Gastrocnemius medialis (tissue), 4 donors: ENCODE measurements around the gene GHDC. TPM values are rescaled to one million over a fixed set of nuclear protein-coding genes. Genes with fewer than 3 reads are reported as not detected.
"Not testable (repeated sequence)": the region's sequence is repeated elsewhere in the genome, so short reads cannot be mapped to it uniquely, and the experiment has no call there.

Experiments
- ATAC-seq, 2 donors: fragments of 150-250 bp; one replicate each; pipeline ENCODE4 v1.9.1; 2016
- DNase-seq, 2 donors: peaks; one replicate each; pipeline ENCODE4 v3.0.0-alpha.2; 2019
- H3K27ac ChIP-seq, 4 donors: fragments of 200-600 bp; sonication (generic); 1 replicate in 1 of 4; 2 replicates in 3 of 4; pipeline ENCODE4 v1.5.1; 2016 to 2018; ENCODE audit warnings: mild to moderate bottlenecking in 2 of 4, moderate library complexity in 1 of 4
- H3K27me3 ChIP-seq, 3 donors: fragments of 200-600 bp; sonication (generic) in 2 of 3; 1 replicate in 1 of 3; 2 replicates in 2 of 3; pipeline versions ENCODE4 v1.5.1 to v1.6.0; 2016 to 2019; ENCODE audit warnings: mild to moderate bottlenecking in 1 of 3, moderate library complexity in 1 of 3
- H3K36me3 ChIP-seq, 2 donors: fragments of 200-600 bp; sonication (generic) in 1 of 2; one replicate each; pipeline ENCODE4 v1.5.1; 2017 to 2018
- H3K4me1 ChIP-seq, 2 donors: fragments of 200-600 bp; sonication (generic) in 1 of 2; one replicate each; pipeline ENCODE4 v1.5.1; 2016 to 2017; ENCODE audit warnings: mild to moderate bottlenecking in 2 of 2
- H3K4me3 ChIP-seq, 4 donors: fragments of 200-600 bp; sonication (generic) in 3 of 4; 1 replicate in 1 of 4; 2 replicates in 3 of 4; pipeline ENCODE4 v1.5.1; 2016 to 2019; ENCODE audit warnings: mild to moderate bottlenecking in 2 of 4
- H3K9me3 ChIP-seq, 3 donors: fragments of 200-600 bp; sonication (generic) in 2 of 3; 1 replicate in 1 of 3; 2 replicates in 2 of 3; pipeline ENCODE4 v1.5.1; 2016 to 2019
- CTCF ChIP-seq, 5 experiments: fragments of 450-650 bp in 3 of 5; fragments of 200-600 bp in 2 of 5; sonication (generic) in 2 of 5; IDR thresholded peaks in 4 of 5; conservative IDR thresholded peaks in 1 of 5; 1 replicate in 4 of 5; 2 replicates in 1 of 5; pipeline ENCODE4 v1.5.1; 2016 to 2019; ENCODE audit warnings: antibody characterized with exemption in 5 of 5, mild to moderate bottlenecking in 3 of 5, moderate library complexity in 3 of 5
- POLR2A ChIP-seq, 2 donors: fragments of 450-650 bp; IDR thresholded peaks; one replicate each; pipeline ENCODE4 v1.6.1; 2017; ENCODE audit warnings: antibody characterized with exemption in 2 of 2, mild to moderate bottlenecking in 2 of 2, moderate library complexity in 2 of 2
- in situ Hi-C, 4 donors: fragments of 200-750 bp; cut with MboI; loops; one replicate each; pipeline versions ENCODE4 v1.15.0 to v1.8.0; 2017; ENCODE audit warnings: low sequenced_read_pairs in 4 of 4
- intact Hi-C: fragments of 100-400 bp; cut with DNase I; formaldehyde crosslinking; loops from one replicate; pipeline ENCODE4 v1.15.1; 2023; ENCODE audit warnings: low total_unique reads
- total RNA-seq, 4 donors: library from RNA; depleted of rRNA; stranded (reverse); fragments of >200 nt; gene quantifications; one replicate each; pipeline versions ENCODE4 v1.1.0 to v1.2.3, GENCODE V29; 2016

GHDC gene
- total RNA-seq, 4 donors from 2014 or later = 13.8 to 20.0 (median 18.2) TPM

GRCh38 chr17:42188749-42189650 lies 5.3 kb downstream of the GHDC start:
- H3K27ac ChIP-seq = no peak overlapping the region
- H3K4me1 ChIP-seq = peaks cover 15 to 21% of the 10 kb centered on the region in 2 donors
- intact Hi-C loops = no loop called here
- TF ChIP-seq CTCF (IDR thresholded peaks at IDR 0.05 in 4 of 5, conservative IDR thresholded peaks at IDR 0.05 in 1 of 5) = no peak
- TF ChIP-seq POLR2A (IDR thresholded peaks at IDR 0.05) = no peak
- no peak for ATAC-seq
- no peaks in the 10 kb centered on the region for H3K9me3 ChIP-seq
- no peak for DNase-seq
- in situ Hi-C loops = no loop called here
- H3K36me3 ChIP-seq = no peaks in the 10 kb centered on the region
- H3K27me3 ChIP-seq = no peaks in the 10 kb centered on the region
- H3K4me3 ChIP-seq = no peak overlapping the region

GRCh38 chr17:42187833-42188232 lies 6.5 kb downstream of the GHDC start:
- H3K4me3 ChIP-seq = no peak overlapping the region
- H3K27me3 ChIP-seq = no peaks in the 10 kb centered on the region
- H3K36me3 ChIP-seq = no peaks in the 10 kb centered on the region
- intact Hi-C loops = no loop called here
- ATAC-seq (no peak), DNase-seq (no peak)
- TF ChIP-seq CTCF (IDR thresholded peaks at IDR 0.05 in 4 of 5, conservative IDR thresholded peaks at IDR 0.05 in 1 of 5) (no peak), POLR2A (IDR thresholded peaks at IDR 0.05) (no peak)
- in situ Hi-C loops = no loop called here
- no peaks in the 10 kb centered on the region for H3K9me3 ChIP-seq
- no peak overlapping the region for H3K27ac ChIP-seq
- peaks cover 5 to 15% of the 10 kb centered on the region in 2 donors for H3K4me1 ChIP-seq

GRCh38 chr17:42186191-42186590 lies 8.1 kb downstream of the GHDC start:
- H3K36me3 ChIP-seq, DNase-seq, H3K27ac ChIP-seq, H3K4me1 ChIP-seq, H3K9me3 ChIP-seq, in situ Hi-C loops, intact Hi-C loops, H3K4me3 ChIP-seq, ATAC-seq: not testable (repeated sequence)
- H3K27me3 ChIP-seq = peaks cover 4 to 12% (median 7%) of the 10 kb centered on the region in 3 donors

GRCh38 chr17:42185621-42185930 lies 8.7 kb downstream of the GHDC start:
- H3K27ac ChIP-seq = no peak overlapping the region
- DNase-seq (no peak), ATAC-seq (no peak)
- intact Hi-C loops = no loop called here
- H3K27me3 ChIP-seq = peaks cover 10 to 18% (median 13%) of the 10 kb centered on the region in 3 donors
- TF ChIP-seq CTCF (IDR thresholded peaks at IDR 0.05 in 4 of 5, conservative IDR thresholded peaks at IDR 0.05 in 1 of 5) (no peak), POLR2A (IDR thresholded peaks at IDR 0.05) (no peak)
- H3K36me3 ChIP-seq = no peaks in the 10 kb centered on the region
- H3K4me1 ChIP-seq = peaks cover 15 to 16% of the 10 kb centered on the region in 2 donors
- in situ Hi-C loops = no loop called here
- no peaks in the 10 kb centered on the region for H3K9me3 ChIP-seq
- no peak overlapping the region for H3K4me3 ChIP-seq

GRCh38 chr17:42184713-42185620 lies 9.3 kb downstream of the GHDC start, which contains the start of gene HCRT:
Gene HCRT (minus strand): TSS chr17:42185452. CDS start chr17:42185365, 87 bp downstream.
- in situ Hi-C loops (no loop called here), intact Hi-C loops (loop anchor here (5.0 kb wide), 1 partner anchor 63 kb away; the partner anchor contains the start of genes HSPB9 and KAT2A)
- peak within 1 kb of the TSS in 1 of 4 donors; percentile 67 for H3K27ac ChIP-seq
- peaks cover 15 to 16% of the 10 kb centered on the region in 2 donors for H3K4me1 ChIP-seq
- H3K36me3 ChIP-seq = no peaks in the 10 kb centered on the region
- peak within 1 kb of the TSS; percentile 46 to 82 (median 60) for H3K4me3 ChIP-seq
- TF ChIP-seq POLR2A (IDR thresholded peaks at IDR 0.05) = no peak
- no peak for TF ChIP-seq CTCF (IDR thresholded peaks at IDR 0.05 in 4 of 5, conservative IDR thresholded peaks at IDR 0.05 in 1 of 5)
- peaks cover 17 to 23% (median 19%) of the 10 kb centered on the region in 3 donors for H3K27me3 ChIP-seq
- no peaks in the 10 kb centered on the region for H3K9me3 ChIP-seq
- no peak for ATAC-seq
- DNase-seq = no peak
